Large intestine (tissue), 3 donors: Measurements from ENCODE around the gene DCLK1. TPM values are rescaled to one million over a fixed set of nuclear protein-coding genes. Genes with fewer than 3 reads are reported as not detected.

ENCODE experiments used
- DNase-seq, 2 donors: peaks; one replicate each; pipeline versions ENCODE4 v3.0.0 to v3.0.0-alpha.2; 2013
- H3K27ac ChIP-seq: one replicate; pipeline ENCODE4 v1.5.1; 2013; ENCODE audit warnings: low read length
- H3K27me3 ChIP-seq: 2 replicates; pipeline ENCODE4 v1.6.1; 2013; ENCODE audit warnings: low read length; ENCODE audit not compliant: control insufficient read depth, insufficient read depth
- H3K36me3 ChIP-seq: 2 replicates; pipeline ENCODE4 v1.6.1; 2013; ENCODE audit warnings: low read length; ENCODE audit not compliant: control insufficient read depth, insufficient read depth
- H3K4me1 ChIP-seq: one replicate; pipeline ENCODE4 v1.6.1; 2013; ENCODE audit warnings: low read length; ENCODE audit not compliant: control insufficient read depth, insufficient read depth
- H3K4me3 ChIP-seq: one replicate; pipeline ENCODE4 v1.5.1; 2013; ENCODE audit warnings: low read length
- H3K9me3 ChIP-seq: one replicate; pipeline ENCODE4 v1.6.1; 2013; ENCODE audit warnings: mild to moderate bottlenecking, low read depth, low read length, moderate library complexity; ENCODE audit not compliant: control insufficient read depth
- WGBS: methylation state at CpG from one replicate; pipeline ENCODE4 v1.1.5; 2013; ENCODE audit warnings: low lambda C conversion rate; ENCODE audit not compliant: insufficient coverage; 5-methylcytosine and 5-hydroxymethylcytosine counted together
- polyA plus RNA-seq: library from polyadenylated mRNA; unstranded; fragments of 120-200 nt; gene quantifications from one replicate; pipeline ENCODE4 v1.2.1, GENCODE V29; 2013

The DCLK1 gene
- polyA plus RNA-seq, 1 donor = 12.2 TPM

GRCh38 chr13:35838356-35838755, 292.8 kb downstream of the DCLK1 start:
- Histone ChIP-seq H3K27ac (no peak overlapping the region), H3K36me3 (no peaks in the 10 kb centered on the region), H3K9me3 (no peaks in the 10 kb centered on the region), H3K27me3 (no peaks in the 10 kb centered on the region), H3K4me1 (no peaks in the 10 kb centered on the region), H3K4me3 (no peak overlapping the region)
- DNase-seq = no peak
- no CpG with 5 or more reads among the region's 1 CpG for WGBS

GRCh38 chr13:35836446-35836845, 294.7 kb downstream of the DCLK1 start:
- no peaks in the 10 kb centered on the region for H3K36me3 ChIP-seq
- WGBS = 67% methylated on average over 1 of the region's 7 CpGs
- H3K4me3 ChIP-seq = no peak overlapping the region
- no peaks in the 10 kb centered on the region for H3K4me1 ChIP-seq
- no peak for DNase-seq
- H3K27me3 ChIP-seq = no peaks in the 10 kb centered on the region
- H3K27ac ChIP-seq = no peak overlapping the region
- no peaks in the 10 kb centered on the region for H3K9me3 ChIP-seq

GRCh38 chr13:35835989-35836388, 295.2 kb downstream of the DCLK1 start:
- H3K9me3 ChIP-seq = no peaks in the 10 kb centered on the region
- H3K4me1 ChIP-seq = no peaks in the 10 kb centered on the region
- no peak overlapping the region for H3K4me3 ChIP-seq
- DNase-seq = no peak
- H3K27ac ChIP-seq = no peak overlapping the region
- H3K36me3 ChIP-seq = no peaks in the 10 kb centered on the region
- H3K27me3 ChIP-seq = no peaks in the 10 kb centered on the region
- WGBS = 83% methylated on average over 2 of the region's 4 CpGs

- no peaks in the 10 kb centered on the region for H3K27me3 ChIP-seq
- H3K9me3 ChIP-seq = no peaks in the 10 kb centered on the region
- no peak for DNase-seq
- no peak overlapping the region for H3K27ac ChIP-seq
- no peaks in the 10 kb centered on the region for H3K36me3 ChIP-seq
- H3K4me1 ChIP-seq = no peaks in the 10 kb centered on the region
- 100% methylated on average over 1 of the region's 6 CpGs for WGBS
- no peak overlapping the region for H3K4me3 ChIP-seq
Observed at GRCh38 chr13:35833608-35834275, 297.4 kb downstream of the DCLK1 start.

GRCh38 chr13:35833031-35833430, 298.2 kb downstream of the DCLK1 start:
- no peaks in the 10 kb centered on the region for H3K4me1 ChIP-seq
- no peaks in the 10 kb centered on the region for H3K36me3 ChIP-seq
- H3K4me3 ChIP-seq = no peak overlapping the region
- H3K27me3 ChIP-seq = no peaks in the 10 kb centered on the region
- DNase-seq = no peak
- H3K9me3 ChIP-seq = no peaks in the 10 kb centered on the region
- no peak overlapping the region for H3K27ac ChIP-seq
- WGBS = no CpG with 5 or more reads among the region's 9 CpGs

- H3K27ac ChIP-seq = no peak overlapping the region
- H3K4me1 ChIP-seq = no peaks in the 10 kb centered on the region
- H3K4me3 ChIP-seq = no peak overlapping the region
Observed at GRCh38 chr13:35832551-35832950, 298.6 kb downstream of the DCLK1 start.

GRCh38 chr13:35830850-35831450, 300.2 kb downstream of the DCLK1 start:
- no CpG with 5 or more reads among the region's 2 CpGs for WGBS
- no peak for DNase-seq
- Histone ChIP-seq H3K27me3 (no peaks in the 10 kb centered on the region), H3K4me1 (no peaks in the 10 kb centered on the region), H3K9me3 (no peaks in the 10 kb centered on the region), H3K27ac (no peak overlapping the region), H3K36me3 (no peaks in the 10 kb centered on the region), H3K4me3 (no peak overlapping the region)

More at GRCh38 chr13:35832551-35832950, 298.6 kb downstream of the DCLK1 start:
- no peak for DNase-seq
- H3K9me3 ChIP-seq = no peaks in the 10 kb centered on the region
- H3K27me3 ChIP-seq = no peaks in the 10 kb centered on the region
- WGBS = no CpG with 5 or more reads among the region's 1 CpG
- H3K36me3 ChIP-seq = no peaks in the 10 kb centered on the region

- Histone ChIP-seq H3K36me3 (no peaks in the 10 kb centered on the region), H3K4me1 (no peaks in the 10 kb centered on the region), H3K4me3 (no peak overlapping the region), H3K27ac (no peak overlapping the region), H3K27me3 (no peaks in the 10 kb centered on the region), H3K9me3 (no peaks in the 10 kb centered on the region)
- WGBS = 83% methylated on average over 1 of the region's 10 CpGs
- no peak for DNase-seq
Observed at GRCh38 chr13:35826626-35827254, 304.4 kb downstream of the DCLK1 start.

GRCh38 chr13:35824825-35825224, 306.4 kb downstream of the DCLK1 start:
- WGBS = 100% methylated on average over 1 of the region's 8 CpGs
- no peaks in the 10 kb centered on the region for H3K9me3 ChIP-seq
- no peak overlapping the region for H3K27ac ChIP-seq
- no peak overlapping the region for H3K4me3 ChIP-seq
- H3K36me3 ChIP-seq = no peaks in the 10 kb centered on the region
- no peaks in the 10 kb centered on the region for H3K27me3 ChIP-seq
- no peak for DNase-seq
- H3K4me1 ChIP-seq = no peaks in the 10 kb centered on the region

- Histone ChIP-seq H3K4me1 (no peaks in the 10 kb centered on the region), H3K27ac (no peak overlapping the region), H3K9me3 (no peaks in the 10 kb centered on the region), H3K27me3 (no peaks in the 10 kb centered on the region), H3K4me3 (no peak overlapping the region), H3K36me3 (no peaks in the 10 kb centered on the region)
- no peak for DNase-seq
- 93% methylated on average over 5 of the region's 12 CpGs for WGBS
Observed at GRCh38 chr13:35824395-35824794, 306.8 kb downstream of the DCLK1 start.
